GM19023 (cell line): ENCODE measurements around the gene NPAP1.
"Not testable (repeated sequence)": the region's sequence is repeated elsewhere in the genome, so short reads cannot be mapped to it uniquely, and the experiment has no call there.

Experiments used
- ATAC-seq: cut with Tn5 transposase; IDR thresholded peaks from one replicate; pipeline ENCODE4 v1.9.1; 2021; ENCODE audit warnings: mild to moderate bottlenecking, moderate library complexity; ENCODE audit not compliant: unreplicated experiment

NPAP1 gene

GRCh38 chr15:24675332-24676144, at the start of gene NPAP1:
TSS of gene NPAP1 (plus strand) at chr15:24675775. CDS start at chr15:24675868, 93 bp downstream.
- ATAC-seq = no peak

DNA sequence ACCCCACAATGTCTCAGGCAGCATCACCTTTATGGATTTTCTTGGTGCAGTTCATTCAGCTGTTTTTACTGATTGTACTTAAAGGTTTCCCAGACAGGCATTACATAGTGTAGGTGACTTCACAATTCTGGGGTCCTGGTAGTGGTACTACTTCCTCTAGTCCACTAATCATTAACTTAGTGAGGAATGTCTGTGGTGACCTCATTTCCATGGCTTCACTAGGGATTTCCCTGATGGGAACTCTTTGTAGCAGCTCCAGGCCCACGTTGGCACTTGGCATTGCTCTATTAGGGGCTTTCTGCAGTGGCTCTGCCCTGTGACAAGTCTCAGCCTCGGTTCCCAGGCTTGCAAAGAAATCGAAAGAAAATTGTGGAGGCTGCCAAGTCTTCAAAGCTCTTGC, 48.1 kb upstream of the NPAP1 start:
- ATAC-seq = no peak

GRCh38 chr15:24633082-24633481, 42.5 kb upstream of the NPAP1 start:
- no peak for ATAC-seq

- not testable (repeated sequence) for ATAC-seq
Observed at GRCh38 chr15:24639412-24639811, 36.2 kb upstream of the NPAP1 start.

DNA sequence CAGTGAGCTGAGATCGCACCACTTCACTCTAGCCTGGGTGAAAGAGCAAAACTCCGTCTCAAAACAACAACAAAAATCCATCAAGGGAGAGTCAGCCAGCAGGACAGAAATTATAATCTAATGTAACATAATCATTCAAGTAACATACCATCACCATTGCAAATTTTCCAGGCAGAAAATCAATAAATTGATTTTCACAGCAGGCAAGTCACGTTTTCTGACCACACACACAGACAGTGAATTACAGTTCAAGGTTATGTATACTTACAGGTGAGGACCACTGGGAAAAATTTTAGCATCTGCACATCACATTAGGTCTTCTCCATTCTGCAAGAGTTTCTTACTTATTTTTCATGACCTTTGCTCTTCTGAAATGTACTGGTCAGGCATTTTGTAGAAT, 29.9 kb upstream of the NPAP1 start:
- no peak for ATAC-seq

GRCh38 chr15:24659622-24660021, 16.0 kb upstream of the NPAP1 start:
- no peak for ATAC-seq

- ATAC-seq = no peak
Observed at GRCh38 chr15:24662991-24663390, 12.6 kb upstream of the NPAP1 start.

GRCh38 chr15:24676431-24676830, 856 bp downstream of the NPAP1 start:
- ATAC-seq = no peak

DNA sequence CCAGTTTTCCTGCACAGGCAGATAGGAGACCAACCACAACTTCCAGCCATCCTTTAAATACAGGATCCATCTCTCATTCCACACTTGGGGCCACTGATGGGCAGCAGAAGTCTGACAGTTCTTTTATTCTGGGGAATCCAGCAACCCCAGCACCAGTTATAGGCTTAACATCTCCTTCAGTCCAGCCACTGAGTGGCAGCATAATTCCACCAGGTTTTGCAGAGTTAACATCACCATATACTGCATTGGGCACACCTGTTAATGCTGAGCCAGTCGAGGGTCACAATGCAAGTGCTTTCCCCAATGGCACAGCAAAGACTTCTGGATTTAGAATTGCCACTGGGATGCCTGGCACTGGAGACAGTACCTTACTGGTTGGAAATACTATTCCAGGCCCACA, 2.9 kb downstream of the NPAP1 start:
- no peak for ATAC-seq

DNA sequence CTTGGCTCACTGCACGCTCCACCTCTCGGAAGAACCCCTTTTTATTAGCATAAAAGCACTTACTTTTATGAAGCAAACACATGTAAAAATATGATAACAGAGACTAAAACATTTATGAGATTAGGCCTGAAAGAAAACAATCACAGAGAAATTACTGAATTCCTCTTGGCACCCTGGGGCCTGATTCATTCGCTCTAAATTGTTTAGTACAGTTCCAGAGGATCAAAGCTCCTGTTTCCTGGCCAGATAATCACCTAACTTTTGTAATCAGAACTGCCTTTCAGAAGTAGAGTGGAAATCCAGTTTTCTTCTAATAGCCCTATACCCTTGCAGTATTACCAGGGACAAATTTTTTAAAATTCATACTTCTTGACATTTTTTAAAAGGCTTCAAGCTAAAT, 6.4 kb downstream of the NPAP1 start:
- no peak for ATAC-seq

DNA sequence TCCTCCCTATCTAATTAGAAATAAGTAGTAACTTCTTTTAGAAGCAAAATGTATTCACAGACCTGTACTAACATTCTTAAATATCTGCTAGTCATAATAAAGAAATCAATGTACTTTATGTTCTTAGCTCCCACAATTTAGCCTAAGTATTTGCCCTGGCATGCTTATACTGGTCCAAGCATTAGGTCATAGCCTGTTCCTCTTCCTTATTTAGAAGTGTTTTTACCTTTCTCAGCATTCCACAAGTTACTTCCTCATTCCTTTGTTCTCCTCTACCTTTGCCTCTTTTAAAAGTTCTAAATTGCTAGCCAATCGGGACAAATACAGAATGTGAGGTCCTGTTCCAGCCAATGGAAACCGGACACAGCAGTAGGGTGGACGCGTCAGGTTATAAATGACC, 7.3 kb downstream of the NPAP1 start:
- ATAC-seq = not testable (repeated sequence)

DNA sequence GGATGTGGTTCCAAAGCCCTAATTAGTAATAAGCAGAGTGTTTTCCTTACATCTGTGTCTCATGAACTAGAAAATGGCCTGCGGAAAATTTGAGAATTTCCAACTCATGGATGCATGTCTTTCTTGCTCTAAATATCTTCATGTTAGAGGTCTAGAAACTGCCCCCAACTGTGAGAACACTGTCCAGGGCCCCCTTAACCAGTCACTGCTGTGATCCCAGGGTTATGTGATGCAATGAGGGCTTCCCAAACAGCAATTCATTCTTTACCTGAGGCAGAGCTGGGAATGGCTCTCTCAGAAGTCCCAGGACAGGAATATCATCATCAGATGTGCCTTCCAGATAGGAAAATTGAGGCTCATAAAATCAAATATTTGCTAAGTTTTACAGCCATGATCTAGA, 8.2 kb downstream of the NPAP1 start:
- ATAC-seq = no peak

- ATAC-seq = no peak
Observed at GRCh38 chr15:24684313-24684712, 8.7 kb downstream of the NPAP1 start.

- ATAC-seq = no peak
Observed at GRCh38 chr15:24696201-24696600, 20.6 kb downstream of the NPAP1 start.

GRCh38 chr15:24696842-24697241, 21.3 kb downstream of the NPAP1 start:
- ATAC-seq = no peak

DNA sequence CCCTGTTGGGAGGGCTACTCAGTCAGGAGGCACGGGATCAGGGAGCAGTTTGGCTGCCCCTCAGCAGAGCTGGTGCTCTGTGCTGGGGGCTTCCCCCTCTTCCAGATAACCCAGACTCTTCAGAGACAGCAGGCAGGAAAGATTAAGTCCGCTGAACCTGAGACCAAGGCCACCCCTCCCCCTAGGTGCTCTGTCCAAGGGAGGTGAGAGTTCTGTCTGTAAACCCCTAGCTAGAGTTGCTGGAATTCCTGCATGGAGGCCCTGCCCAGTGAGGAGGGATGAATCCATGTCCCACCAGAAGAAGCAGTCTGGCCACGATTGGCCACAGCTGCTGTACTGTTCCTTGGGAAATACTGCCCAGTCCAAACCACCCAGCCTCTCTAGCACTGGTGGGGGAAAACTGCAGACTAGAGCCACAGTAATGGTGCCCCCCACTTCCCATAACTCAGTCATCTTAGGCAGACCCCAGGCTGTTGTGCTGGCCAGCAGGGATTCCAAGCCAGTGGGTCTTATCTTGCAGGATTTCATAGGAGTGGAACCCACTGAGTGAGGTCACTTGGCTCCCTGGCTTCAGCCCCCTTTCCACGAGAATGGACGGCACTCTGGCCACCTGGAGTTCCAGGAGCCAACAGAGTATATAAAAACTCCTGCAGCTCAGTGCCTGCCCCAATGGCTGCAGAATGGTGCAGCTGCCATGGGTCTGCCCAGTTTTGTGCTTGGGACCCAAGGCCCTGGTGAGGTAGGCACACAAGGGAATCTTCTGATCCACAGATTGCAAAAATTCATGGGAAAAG, 42.9 kb downstream of the NPAP1 start:
- no peak for ATAC-seq

- ATAC-seq = no peak
Observed at GRCh38 chr15:24729760-24730159, 54.2 kb downstream of the NPAP1 start.
